ENCODE data around the gene G3BP2.

- no peak for TF ChIP-seq PML (IDR thresholded peaks at IDR 0.05; ENCODE audit: low read length)
- no peak for TF ChIP-seq POLR2A (IDR thresholded peaks at IDR 0.05; ENCODE audit: low read depth, low read length)
- no peak for TF ChIP-seq SP1 (IDR thresholded peaks at IDR 0.05; ENCODE audit: low read depth, low read length)
- TF ChIP-seq JUNB (IDR thresholded peaks at IDR 0.05): no peak
- TF ChIP-seq PBX3 (IDR thresholded peaks at IDR 0.05; ENCODE audit: insufficient replicate concordance, low read depth, low read length): no peak
- no peak for TF ChIP-seq MTA3 (IDR thresholded peaks at IDR 0.05; ENCODE audit: borderline replicate concordance, low read length)
- TF ChIP-seq YY1 (IDR thresholded peaks at IDR 0.05; ENCODE audit: low read depth, low read length): no peak
- TF ChIP-seq CBFB (IDR thresholded peaks at IDR 0.05; ENCODE audit: low read depth): no peak
- no peak for TF ChIP-seq SREBF1 (IDR thresholded peaks at IDR 0.05; ENCODE audit: low read length)
- no peak for TF ChIP-seq RBBP5 (conservative IDR thresholded peaks at IDR 0.05)
These were observed 25.2 kb upstream of the G3BP2 start for GRCh38 chr4:75698162-75698962.
